ELF-1 (cell line): ENCODE data around the gene RAET1L.
"Not testable (repeated sequence)": the region's sequence is repeated elsewhere in the genome, so short reads cannot be mapped to it uniquely, and the experiment has no call there.

ENCODE experiments used
- DNase-seq: peaks from one replicate; pipeline ENCODE4 v3.0.0-alpha.2; 2016; ENCODE audit warnings: low read depth, low spot score

RAET1L gene, protein sequence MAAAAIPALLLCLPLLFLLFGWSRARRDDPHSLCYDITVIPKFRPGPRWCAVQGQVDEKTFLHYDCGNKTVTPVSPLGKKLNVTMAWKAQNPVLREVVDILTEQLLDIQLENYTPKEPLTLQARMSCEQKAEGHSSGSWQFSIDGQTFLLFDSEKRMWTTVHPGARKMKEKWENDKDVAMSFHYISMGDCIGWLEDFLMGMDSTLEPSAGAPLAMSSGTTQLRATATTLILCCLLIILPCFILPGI

DNA sequence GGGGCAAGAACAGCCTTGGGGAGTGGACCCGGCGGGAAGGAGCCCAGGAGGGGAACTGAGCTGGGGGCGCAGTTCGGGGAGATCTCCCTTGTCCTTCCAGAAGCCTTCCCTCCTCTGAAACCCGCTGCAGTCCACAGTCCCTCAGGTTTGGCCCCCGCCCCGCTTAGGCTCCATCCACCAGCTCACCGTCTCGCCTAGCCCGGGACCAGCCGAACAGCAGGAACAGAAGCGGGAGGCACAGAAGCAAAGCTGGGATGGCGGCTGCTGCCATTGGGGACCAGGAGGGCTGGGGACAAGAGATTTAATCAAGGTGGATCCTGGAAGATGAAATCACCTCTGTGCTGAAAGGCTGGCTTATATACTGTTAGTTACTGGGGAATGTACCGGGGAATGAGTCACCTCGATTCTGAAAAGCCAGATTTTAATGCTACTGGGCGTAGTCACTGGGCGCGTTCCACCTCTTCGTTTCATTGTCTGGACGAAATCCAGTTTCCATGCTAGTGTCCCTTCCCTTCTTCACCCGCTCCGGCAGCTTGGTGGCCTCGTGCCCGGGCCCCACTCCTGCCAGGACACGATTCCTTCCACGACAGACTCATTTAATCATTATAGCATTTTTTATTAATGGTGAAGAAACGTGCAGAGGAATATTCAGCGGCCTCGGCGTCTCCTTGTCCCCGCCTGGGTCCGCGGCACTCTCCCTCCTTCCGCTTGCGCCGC is at the start of gene RAET1L:
Gene RAET1L (minus strand): TSS at position 332 of the 717 bp plus-strand sequence. CDS start 61 bp downstream, at position 271.
- no peak for DNase-seq

DNA sequence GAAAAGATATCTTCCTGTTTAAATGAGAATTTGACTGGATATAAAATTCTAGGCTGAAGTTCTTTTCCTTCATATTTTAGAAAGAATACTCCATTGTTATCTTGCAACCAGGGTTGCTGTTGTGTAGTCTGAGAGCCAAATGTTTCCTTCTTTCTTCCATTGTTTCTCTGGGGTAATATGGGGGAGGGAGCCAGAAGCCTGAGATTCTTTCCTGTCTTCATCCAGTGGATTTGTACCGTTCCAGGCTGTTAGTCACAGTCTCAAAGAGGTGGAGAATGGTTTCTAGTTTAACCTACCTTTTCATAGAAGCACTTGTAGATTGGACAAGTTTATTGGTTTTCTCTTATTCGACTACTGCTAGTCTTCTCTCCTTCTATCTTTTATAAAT is 49.7 kb upstream of the RAET1L start:
- DNase-seq: no peak

DNA sequence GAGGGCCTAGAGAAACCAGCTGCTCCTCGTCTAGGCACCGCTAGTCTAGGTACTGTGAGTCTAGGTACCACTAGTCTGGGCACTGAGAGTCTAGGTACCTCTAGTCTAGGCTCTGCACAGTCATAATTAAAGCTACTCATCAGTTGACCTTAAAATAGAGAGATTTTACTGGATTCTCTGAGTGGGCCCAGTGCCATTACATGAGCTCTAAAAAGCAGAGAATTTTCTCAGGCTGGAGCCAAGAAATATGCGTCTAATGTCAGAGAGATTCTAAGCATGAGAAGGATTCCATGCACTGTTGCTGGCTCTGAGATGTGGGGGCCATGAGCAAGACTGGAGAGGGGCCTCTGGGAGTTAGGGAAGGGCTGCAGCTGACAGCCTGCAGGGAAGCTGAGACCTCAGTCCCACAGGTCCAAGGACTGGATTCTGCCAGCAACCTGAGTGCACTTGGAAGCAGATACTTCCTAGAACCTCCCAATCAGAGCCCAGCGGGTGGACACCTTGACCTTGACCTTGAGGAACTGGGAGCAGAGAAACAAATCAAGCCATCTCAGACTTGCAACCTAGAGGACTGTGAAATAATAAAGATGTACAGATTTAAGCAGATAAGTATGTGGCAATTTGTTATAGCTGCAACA is 49.2 kb upstream of the RAET1L start:
- DNase-seq: not testable (repeated sequence)

DNA sequence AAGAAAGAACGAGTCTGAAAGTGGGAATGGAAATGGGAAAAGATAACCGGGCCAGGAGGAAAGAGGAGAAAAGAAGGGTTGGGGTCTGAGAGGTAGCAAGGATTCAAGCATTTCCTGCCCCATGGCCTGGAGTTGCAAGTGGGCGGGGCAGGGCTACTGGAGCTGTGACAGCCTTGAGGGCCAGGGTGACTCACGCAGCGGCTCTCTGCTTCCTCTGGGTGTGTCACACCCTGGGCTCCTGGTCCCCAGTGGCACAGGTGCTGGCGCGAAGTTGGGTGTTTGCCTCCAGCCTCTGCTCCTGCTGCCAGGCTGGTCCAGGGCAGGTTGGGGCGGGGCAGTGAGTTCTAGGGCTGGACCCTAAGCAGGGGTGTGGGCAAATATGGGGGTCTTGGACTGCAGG is 46.9 kb upstream of the RAET1L start:
- DNase-seq: peak; percentile 63

DNA sequence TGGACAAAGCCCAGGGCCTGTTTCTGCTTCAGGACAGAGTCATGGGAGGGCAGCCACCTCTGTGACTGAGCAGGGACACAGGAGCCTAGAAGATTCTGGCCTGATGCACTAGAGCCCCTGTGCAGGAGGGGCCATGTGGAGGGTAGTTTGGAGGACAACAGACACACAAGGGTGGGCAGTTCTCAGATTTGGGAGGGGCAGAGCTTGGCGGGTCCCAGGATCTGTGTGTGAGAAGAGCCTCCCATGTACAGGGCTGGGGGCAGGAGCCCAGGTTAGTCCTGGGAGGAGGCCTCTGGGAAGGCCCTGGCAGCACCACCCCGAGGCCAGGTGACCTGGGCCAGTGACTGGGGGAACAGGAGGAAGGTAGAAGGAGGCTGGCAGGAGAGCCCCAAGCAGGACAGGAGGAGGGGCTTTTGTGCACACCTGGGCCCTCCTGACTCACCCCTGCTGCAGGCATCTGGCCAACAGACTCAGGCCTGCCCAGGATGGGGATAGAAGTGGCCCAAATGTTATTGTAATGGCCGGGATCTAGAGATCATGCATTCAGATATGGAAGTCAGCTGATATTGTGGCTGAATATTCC is 45.0 kb upstream of the RAET1L start:
- DNase-seq: no peak

DNA sequence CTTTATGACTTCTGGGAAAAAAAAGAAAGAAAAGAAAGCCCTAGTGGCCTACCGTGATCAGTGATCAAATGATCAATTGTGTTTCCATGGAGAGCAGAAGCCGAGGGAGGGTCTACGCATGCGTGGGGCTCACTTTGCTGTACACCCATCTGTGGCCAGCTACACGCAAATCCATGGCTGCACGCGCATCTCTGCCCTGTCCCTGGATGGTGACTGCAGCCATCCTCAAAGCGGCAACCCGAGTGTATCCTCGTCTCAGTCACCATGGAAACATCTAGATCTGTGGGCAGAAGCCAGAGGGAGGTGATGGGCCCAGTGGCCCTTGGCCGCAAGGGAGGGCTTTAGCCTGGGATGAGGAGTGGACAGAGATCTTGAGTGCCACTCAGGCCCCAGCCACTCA is 44.4 kb upstream of the RAET1L start:
- DNase-seq: no peak

DNA sequence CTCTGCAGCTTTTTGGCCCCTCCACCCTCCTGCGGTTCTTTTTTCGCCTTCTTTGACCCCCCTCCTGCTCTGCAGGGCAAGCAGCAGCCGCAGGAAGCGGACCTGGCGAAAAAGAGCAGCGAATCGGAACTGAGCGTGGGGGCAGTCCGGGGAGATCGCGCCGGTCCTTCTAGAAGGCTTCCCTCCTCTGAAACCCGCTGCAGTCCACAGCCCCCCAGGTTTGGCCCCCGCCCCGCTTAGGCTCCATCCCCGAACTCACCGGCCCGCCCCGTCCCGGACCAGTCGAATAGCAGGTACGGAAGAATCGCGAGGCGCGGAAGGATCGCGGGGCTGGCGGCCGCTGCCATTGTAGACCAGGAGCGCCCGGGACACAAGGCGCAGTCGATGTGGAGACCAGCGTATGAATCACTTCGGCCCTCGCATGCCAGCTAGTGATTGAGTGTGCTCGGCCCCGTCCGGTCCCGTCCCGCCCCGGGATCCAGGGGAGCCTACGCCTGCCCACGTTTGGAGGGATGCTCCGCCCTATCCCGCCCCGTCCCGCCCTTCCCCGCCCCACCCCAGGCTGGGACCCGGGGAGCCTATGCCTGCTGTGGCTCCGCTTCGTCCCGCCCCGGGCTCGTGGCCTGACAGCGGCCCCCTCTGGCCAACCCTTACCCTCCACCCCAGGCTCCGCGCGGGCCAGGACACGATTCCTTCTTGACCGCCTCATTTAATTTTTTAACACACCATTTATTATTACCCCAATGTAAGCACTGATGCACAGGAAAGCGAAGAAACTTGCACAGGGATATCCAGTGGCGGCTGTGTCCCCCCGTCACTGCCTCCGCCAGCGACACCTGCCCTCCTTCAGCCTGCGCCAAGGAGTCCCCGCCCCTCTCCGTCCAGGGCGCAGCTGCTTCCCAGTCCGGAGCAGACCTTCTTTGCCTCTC is 43.7 kb upstream of the RAET1L start, which contains the start of gene ULBP3:
Gene ULBP3 (minus strand): TSS at position 402 of the 929 bp plus-strand sequence. CDS start 55 bp downstream, at position 347.
- DNase-seq: peak; percentile 84

DNA sequence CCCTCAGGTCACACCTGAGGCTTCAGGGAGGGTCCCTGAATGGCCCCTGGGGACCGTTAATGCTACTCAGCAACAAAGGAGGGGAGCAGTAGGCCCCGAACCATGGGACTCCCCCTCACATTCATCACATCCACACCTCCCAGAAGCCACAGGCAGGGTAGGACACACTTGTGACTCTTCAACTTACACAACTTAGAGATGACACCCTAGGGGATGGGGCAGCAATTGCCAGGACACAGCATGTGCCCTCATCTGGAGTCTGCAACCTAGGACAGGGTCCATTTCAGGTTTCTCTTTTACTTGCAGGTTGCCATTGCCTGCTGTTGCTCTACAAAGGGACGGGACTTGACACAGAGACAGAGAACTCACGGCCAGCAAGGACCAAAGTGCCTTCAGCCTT is 42.8 kb upstream of the RAET1L start:
- no peak for DNase-seq

DNA sequence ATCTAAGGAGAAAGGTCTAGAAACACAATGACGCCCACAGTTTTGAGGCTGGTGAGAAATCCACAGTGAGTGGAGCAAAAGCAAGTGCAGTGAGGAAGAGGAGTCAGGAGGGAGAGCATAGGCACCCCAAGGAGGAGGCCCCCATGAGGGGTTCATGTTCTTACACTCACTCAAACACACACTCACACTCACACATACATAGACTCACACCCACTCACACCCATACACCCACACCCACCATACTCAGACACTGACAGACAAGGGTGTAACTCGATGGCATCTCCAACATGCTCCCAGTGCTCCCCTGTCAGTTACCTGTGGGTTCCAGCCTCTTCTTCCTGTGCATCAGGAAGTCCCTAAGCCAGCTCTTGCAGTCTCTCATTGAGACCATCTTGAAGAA is 39.8 kb upstream of the RAET1L start:
- DNase-seq: no peak

DNA sequence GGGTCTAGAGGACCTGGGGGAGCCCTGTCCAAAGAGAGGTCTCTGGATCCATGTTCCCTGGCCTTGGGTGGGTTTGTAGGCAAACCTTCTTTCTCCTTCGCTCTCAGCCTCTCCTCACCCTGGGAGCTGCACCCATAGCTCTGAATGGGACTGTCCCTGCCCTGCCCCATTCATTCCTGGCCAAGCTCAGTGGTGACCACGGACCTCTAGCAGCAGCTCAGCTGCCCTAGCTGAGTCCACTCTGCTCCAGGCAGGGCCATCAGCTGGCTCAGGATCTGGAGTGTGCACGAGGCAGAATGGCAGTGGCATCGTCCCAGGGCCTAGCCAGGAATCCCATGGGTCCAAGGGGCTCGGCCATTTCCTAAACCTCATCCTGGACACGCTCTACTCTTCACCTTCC is 38.3 kb upstream of the RAET1L start:
- no peak for DNase-seq

DNA sequence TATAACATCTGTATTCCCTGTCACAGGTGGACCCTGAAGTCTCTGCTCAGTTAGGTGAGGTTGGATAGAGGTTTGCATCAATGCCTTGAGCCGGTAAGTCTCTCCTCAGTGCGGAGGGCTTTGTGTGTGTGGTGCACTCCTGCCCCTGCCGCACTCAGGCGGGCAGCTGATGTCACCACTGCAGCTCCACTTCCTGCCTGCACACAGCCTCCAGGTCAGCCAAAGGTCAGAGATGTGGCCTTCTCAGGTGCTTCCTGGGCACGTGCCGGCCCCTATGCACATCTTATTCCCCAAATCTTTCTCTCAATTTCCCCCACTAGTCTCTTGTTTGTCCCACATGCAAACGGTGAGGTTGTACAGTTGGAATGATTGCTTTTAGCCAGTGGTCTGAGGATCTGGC is 34.6 kb upstream of the RAET1L start:
- DNase-seq: not testable (repeated sequence)

DNA sequence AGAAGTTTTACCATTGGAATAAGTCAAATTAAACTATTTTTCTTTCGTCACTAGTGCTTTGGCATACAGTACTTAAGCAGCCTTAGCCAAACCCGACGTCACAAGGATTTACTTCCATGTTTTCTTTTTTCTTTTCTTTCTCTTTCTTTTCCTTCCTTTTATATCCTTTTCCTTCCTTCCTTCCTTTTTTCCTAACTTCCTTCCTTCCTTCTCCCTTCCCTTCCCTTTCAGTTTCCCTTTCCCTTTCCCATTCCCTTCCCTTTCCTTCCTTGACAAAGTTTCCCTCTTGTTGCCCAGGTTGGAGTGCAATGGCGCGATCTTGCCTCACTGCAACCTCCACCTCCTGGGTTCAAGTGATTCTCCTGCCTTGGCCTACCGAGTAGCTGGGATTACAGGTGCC is 33.7 kb upstream of the RAET1L start:
- DNase-seq: no peak

DNA sequence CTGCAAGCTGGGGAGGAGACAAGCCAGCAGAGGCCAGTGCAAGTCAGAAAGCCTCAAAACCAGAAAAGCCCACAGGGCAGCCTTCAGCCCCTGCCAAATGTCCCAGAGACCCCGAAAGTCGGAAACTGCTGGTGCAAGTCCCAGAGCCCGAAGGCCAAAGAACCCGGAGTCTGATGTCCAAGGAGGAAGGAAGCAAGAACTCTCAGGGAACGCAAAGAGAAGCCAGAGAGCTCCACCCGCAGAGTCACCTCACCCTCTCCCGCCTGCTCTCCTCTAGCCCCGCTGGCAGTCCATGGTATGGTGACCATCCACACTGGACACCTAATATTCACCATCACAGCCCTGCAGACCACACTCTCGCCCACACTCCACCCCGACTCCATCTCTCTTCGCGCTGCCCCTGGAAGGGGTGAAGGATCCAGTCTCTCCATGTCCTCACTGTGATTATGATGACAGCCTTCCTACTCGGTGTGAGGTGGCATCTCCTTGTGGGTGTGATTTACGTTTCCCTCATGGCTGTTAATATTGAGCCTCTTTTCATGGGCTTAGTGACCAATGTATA is 33.0 kb upstream of the RAET1L start:
- DNase-seq: no peak

DNA sequence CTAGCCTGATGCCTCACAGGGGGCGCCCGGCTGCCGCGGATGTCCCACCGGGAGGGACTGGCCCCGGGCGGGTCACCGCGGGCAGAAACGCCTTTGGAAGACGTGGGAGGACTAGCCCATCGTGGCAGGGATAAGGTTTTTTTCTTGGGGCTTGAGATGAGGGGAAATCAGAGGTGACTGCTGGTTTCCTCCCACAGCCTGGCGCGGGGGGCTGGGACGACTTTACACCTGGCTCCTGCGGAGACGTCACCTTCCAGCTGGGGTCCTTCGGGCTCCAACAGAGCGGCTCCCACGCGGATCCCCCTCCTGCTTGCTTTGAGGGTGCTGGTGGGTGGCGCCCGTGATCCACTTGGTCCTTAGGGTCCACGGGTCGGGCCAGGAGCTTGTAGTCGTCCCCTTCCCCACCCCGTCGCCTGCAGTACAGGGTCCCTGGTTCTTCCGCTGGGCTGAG is 32.2 kb upstream of the RAET1L start:
- DNase-seq: no peak

DNA sequence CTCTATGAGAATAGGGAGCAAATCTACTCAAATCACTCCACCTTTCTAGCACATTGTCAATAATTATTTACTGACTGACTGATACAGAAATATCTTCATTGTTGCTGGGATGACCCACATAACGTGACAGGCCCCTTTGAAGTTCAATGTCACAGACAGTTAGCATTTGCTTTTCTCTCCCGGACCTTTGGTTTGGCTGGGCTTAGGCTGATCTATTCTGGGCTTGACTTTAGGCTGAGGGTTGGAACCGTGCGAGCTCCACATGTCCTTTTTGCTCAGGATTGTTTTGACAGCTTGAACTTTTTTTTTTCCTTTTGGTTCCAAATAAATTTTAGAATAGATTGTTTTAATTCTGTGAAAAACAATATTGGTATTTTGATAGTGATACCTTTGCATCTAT is 31.6 kb upstream of the RAET1L start:
- no peak for DNase-seq

DNA sequence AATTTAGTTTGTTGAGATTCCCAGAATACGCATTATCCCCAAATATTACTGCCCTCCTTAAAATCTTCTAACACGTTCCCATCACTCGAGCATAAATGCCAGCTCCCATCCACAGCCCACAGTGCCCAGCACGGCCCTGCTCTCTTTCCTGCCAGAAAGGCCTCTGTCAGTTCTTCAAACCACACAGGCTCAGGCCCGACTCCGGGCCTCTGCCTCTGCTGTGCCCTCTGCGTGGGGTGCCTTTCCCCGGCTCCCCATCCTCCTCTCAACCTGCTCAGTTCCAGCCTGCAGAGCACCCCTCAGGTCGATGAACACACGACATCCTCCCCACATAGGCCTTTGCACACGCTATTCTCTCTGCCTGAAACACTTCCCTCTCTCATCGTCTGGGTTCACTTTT is 30.8 kb upstream of the RAET1L start:
- no peak for DNase-seq

DNA sequence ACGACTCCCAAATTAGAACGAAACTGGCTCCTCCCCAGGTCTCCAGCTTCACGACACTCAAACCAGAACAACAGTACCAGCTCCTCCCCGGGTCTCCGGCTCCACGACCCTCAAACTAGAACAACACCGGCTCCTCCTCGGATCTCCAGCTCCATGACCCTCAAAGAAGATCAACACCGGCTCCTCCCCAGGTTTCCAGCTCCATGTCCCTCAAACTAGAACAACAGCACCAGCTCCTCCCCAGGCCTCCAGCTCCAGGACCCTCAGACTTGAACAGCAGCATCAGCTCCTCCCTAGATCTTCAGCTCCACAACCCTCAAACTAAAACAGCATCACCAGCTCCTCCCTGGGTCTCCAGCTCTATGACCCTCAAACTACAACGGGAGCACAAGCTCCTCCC is 29.8 kb upstream of the RAET1L start:
- no peak for DNase-seq

DNA sequence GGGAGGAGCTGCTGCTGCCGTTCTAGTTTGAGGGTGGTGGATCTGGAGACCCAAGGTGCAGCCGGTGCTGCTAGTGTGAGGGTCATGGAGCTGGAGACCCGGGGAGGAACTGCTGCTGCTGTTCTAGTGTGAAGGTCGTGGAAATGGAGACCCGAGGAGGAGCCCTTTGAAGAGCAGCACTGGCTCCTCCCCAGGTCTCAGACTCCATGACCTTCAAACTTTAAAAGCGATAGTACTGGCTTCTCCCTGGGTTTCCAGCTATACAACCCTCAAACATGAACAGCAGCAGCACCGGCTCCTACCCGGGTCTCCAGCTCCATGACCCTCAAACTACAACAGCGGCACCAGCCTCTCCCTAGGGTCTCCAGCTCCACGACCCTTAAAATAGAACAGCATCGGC is 28.1 kb upstream of the RAET1L start:
- no peak for DNase-seq

DNA sequence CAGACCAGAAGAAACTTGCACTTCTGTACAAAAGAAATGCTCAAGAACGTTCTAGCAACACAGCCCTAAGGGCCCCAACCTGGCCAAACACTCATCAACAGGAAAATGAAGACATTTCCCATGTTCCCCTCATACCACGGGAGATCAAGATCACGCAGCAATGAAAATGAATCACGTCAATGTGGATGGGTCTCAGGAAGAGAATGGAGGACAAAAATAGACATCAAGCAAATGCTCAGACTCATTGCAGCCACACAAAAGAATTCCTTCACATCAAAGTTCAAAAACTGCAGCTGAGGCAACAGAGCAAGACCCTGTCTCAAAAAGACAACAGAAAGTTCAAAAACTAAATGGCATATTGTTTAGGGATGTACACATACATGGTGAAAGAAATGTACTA is 25.5 kb upstream of the RAET1L start:
- DNase-seq: no peak

DNA sequence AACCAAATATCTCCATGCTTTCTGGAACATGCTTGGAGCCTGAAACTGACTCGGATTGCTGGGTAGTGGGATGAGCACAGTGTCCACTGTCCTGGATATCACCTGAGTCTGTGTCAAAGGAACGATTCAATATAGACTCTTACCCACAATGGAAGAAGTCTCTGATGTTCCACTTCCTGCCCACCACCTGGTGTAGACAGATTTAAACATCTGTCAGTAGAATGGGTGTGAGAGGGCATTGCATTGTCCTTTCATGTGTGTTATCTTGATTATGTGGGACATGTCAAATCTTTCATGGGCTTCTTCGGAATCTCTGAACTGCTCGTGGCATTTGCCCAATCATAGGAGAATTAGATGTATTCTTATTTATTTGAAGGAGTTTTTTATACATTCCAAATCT is 22.8 kb upstream of the RAET1L start:
- no peak for DNase-seq

DNA sequence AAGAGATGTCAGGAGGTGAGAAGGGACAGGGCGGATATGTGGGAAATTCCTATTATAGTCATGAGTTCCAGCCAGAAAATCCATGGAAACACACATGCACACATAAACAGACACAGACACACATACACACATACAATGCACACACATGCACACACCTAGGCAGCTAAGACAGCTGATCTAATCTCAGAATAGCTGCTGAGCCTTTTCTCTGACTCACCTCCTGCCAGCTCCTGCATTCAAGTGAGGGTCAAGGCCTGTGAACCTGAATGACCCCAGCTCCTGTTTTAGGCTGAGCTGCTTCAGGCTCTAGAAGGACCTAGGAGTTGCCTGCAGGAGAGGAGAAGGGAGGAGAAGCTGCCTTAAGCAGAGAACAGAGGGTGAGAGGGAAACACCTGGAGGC is 21.6 kb upstream of the RAET1L start:
- no peak for DNase-seq
